T-helper 22 cell (primary cell): Measurements from ENCODE around the gene NCKIPSD.

Experiments
- DNase-seq: peaks from one replicate; pipeline ENCODE4 v3.0.0-alpha.2; 2020; ENCODE audit warnings: low read depth

Gene NCKIPSD

DNA sequence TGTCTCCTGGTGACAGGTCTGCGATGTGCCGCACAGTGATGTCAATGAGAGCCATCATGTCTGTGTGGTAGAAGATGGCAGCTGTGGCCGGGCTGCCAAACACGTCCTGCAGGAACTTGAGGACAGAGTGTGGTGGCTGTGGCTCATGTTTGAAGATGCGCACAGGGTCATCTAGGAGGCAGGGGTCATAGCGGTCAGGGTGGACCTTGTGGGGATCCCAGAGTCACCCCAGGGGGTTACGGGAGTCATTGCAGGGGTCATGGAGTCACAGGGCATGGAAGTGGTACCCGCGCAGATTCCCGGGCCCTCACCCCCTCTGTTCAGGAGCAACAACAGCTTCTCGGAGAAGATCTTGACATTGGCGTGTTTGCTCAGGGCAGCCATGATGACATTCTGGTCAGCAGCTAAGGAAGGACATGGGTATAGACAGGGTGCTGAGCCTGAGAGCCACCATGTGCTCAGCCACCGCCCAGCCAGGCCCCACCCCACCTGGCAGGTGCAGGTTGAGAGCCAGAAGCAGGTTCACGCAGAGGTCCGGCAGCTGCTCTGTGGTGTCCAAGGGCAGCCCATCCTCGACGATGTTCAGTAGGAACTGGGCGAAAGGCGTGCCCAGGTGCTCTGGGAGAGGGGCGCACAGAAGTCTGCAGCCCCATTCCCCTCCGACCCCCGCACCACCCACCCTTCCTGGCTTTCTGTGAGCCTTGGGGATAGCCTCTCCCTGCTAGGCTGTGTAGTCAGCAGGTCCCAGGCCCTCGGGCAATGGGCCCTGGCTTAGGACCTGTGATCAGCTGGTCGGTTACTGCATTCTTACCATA lies 6.9 kb downstream of the NCKIPSD start:
- DNase-seq, result no peak

DNA sequence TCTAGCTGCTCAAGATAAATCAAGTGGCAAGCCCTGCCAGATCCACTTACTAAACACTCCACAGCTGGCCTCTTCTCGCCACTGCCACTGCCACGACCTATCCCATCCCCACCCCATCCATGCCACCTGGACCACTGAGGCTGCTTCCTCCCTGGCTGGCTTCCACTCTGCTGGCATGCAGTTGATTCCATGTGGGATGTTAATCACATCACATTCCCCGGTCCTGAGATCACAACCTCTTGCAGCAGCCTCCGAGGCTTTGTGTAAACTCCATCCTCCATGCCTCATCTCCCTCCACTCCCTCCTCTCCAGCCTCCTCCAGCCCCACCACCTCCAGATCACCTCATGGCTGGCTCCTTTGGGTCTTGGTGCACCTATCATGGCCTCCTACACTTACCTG lies 7.7 kb downstream of the NCKIPSD start:
- DNase-seq, result no peak

DNA sequence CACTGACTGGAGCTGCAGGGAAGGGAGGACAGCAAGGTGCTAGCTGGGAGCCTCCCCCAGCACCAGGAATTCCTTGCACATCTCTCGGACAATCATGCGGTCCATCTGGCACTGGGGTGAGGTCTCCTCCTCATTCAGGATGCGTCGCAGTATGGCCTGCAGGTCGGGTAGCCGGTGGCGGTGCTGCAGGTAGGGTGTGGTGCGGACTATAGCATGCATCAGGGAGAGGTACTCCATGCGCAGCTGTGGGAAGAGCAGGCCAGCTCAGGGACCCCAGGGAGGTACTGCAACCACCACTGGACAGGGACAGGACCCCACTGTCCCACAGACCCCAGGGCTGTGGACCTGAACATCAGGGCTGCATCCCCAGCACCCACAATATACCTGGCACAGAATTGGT lies 11.2 kb downstream of the NCKIPSD start:
- DNase-seq, result no peak

DNA sequence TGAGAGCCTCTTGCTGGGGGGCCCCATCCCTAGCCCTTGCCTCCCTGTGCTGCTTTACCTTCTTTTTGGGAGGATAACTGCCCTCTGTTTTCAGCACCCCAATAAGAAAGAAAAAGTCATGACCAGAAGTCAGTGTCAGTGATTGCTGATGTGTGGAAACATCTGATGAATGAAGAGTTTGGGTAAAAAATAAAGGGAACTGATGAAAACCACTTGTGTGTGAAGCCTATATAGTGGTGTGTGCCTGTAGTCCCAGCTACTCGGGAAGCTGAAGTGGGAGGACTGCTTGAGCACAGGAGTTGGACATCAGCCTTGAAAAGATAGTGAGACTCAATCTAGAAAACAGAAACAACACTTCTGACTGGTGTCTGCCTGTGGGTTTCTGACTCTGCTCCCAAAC lies 13.2 kb downstream of the NCKIPSD start:
- no peak for DNase-seq

DNA sequence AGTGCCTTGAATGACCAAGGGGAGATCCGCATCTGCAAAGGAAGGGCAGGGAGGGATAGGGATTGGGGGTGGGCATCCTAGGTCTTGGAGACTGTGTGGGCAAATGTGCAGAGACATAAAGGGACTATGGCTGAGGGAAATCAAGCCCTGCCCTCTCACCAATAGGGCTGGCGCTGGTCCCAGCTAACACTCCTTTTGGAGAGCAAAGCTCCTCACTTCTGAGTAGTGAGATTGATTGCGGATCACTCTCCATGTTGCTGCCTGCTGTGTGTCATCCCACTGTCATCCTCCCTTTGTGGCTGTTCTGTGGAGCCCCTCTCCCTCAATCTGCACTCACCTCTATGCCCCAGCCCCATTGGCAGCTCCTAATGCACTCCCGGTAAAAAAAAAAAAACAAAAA lies 20.8 kb downstream of the NCKIPSD start:
- DNase-seq, result no peak

DNA sequence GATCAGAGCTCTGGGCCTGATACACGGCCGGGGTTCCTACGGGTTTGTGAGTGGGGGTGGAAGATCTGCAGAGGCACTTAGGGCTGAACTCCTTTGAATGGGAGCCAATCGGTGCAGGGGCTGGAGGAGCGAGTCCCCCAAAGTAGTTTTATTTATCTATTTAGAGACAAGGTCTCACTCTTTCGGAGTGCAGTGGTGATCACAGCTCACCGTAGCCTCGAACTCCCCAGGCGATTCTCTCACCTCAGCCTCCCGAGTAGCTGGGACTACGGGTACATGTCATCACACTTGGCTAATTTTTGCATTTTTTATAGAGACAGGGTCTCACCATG lies 21.4 kb downstream of the NCKIPSD start:
- DNase-seq, result no peak

DNA sequence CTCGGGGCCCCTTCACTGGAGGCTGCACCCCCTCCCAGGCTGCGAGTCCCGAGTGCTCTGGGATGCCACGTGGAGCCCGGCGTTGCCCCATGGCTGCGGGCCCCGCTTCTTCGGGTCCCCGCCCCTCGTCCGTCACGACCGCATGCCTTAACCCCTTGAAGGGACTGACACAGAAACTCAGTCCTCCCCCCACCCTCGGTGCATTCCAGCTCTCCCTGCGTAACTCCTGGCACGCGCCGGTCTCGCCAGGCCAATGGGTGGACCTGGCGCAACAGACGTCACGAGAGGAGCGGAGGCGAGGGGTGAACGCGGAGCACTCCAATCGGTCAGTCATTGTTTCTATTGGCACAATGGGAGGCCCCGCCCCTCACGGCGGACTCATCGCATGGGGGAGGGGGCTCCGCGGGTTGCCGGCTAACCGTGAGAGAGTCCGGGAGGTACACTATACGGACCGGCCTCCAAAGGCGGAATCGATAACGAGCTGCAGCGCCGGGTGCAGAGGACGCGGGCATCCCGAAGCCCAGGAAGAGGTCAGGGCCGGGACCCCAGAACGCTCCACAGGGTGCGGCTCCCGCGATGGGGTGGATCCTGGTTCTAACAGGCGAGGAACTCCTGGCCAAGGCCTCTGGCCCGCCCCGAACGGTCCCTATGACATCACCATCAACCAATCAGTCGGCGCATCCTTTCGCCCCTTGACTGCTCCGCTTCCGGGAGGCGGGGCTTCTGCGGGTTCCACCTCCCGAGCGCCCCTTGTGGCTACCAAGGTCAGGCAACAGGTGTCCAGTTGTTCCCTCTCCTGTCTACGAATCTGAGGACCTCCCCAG lies 22.0 kb downstream of the NCKIPSD start:
- peak; percentile 82 for DNase-seq

GRCh38 chr3:48662753-48663488 lies 22.8 kb downstream of the NCKIPSD start, which contains the start of gene CELSR3:
Gene CELSR3, minus strand, starts transcription at chr3:48662886. Its CDS starts 252 bp downstream, at chr3:48662634.
- peak; percentile 54 for DNase-seq

GRCh38 chr3:48662145-48662752 lies 23.5 kb downstream of the NCKIPSD start:
- DNase-seq, result no peak

DNA sequence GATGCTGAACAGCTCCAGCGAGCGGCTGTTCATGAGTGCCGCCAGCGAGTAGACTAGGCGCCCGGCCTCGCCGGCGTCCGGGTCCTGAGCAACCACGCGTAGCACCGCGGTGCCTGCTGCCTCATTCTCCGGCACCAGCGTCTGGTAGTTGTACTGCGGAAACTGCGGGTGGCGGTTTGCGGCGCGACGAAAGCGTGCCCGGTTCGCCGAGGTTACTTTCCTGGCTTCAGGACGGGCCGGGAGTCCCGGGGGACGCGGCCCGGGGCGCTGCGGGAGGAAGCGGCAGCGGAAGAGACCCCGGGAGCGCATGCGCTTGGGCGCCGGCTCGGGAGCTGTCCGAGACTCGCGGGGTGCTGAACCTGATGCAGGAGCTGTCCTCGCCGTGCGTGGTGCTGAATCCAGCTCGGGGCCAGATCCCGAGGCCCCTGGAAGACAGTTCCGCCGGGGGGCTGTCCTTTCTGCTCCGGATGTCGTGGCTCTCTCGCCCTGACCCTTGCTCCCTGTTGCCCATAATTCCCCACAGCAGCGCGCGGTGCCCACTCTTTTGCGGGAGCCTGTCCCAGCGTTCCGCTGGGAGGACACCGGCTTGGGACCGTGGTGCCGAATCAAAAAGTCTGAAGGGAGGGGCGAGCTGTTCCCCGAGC lies 24.1 kb downstream of the NCKIPSD start:
- DNase-seq, result peak; percentile 55

DNA sequence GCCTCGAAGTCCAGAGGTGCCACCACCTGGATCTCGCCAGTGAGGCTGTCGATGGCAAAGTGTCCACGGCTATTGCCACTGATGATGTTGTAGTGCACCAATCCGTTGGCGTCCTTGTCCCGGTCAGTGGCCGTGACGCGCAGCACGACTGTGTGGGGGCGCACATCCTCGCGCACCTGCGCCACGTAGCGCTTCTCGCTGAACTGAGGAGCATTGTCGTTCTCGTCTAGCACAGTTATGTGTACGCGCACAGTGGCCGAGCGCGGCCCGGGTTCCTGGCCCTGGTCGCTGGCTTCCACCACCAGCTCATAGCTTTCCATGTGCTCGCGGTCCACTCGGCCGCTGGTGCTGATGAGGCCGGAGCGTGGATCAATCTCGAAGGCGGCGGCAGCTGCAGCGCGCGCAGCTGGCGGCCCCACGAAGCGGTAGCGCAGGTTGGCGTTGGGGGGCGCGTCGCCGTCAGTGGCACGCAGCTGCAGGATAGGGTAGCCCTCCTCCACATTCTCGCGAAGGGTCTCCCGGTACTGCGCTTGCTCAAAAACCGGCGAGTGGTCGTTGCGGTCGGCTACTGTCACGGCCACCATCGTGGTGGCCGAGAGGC lies 24.8 kb downstream of the NCKIPSD start:
- DNase-seq, result no peak

GRCh38 chr3:48656841-48657281 lies 28.9 kb downstream of the NCKIPSD start:
- no peak for DNase-seq

DNA sequence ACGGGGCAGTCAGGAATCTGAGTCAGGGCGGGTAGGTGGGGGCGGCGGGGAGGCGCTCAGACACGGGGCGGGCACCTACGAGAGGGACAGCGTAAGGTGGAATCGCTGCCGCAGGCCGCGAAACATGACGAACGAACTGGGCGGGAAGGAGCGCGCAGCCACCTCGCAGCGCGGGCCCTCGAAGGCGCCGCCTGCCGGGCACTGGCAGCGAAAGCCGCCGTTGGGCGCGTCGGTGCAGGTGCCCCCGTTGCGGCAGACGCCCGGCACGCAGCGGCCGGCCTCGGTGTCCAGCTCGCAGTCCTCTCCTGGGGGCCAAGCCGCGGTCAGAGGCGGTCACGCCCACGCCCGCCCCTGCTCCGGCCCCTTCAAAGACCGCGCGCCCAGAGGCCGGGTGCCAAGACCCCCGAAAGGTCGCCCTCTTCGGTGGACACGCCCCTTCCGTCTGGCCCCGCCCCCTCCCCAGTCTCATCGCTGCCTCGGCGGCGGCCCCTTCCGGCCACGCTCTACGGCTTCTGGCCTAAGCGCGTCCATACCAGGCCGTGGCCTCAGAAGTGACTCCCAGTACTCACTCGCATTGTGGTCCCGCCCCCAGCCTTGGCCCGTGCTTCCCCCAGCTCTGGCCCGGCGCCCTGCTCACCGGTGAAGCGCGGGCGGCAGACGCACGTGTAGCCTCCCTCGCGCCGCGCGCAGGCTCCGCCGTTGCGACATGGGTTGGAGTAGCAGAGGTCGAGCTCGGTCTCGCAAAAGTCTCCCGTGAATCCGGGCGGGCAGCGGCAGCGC lies 29.5 kb downstream of the NCKIPSD start:
- DNase-seq, result peak; percentile 77

GRCh38 chr3:48655606-48656005 lies 30.1 kb downstream of the NCKIPSD start:
- no peak for DNase-seq

DNA sequence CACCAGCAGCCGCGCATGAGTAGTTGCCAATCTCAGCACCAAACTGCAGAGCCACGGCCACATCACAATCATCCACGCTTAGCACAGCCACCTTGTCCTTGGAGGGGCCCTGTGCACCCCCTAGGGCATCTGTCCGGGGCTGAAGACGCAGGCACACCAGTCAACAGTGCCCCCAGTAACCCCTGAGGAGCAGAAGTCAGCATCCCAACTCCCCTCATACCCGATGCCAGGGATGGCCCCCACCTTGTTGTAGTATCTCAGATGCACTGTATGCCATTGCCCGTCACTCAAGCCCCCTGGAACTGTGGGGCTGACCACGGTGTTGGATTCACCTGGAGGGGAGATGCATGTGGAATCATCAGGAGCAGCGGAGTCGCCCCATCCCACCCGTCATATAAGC lies 30.7 kb downstream of the NCKIPSD start:
- no peak for DNase-seq

GRCh38 chr3:48652923-48653715 lies 32.6 kb downstream of the NCKIPSD start:
- no peak for DNase-seq

GRCh38 chr3:48651771-48652170 lies 33.9 kb downstream of the NCKIPSD start:
- no peak for DNase-seq

DNA sequence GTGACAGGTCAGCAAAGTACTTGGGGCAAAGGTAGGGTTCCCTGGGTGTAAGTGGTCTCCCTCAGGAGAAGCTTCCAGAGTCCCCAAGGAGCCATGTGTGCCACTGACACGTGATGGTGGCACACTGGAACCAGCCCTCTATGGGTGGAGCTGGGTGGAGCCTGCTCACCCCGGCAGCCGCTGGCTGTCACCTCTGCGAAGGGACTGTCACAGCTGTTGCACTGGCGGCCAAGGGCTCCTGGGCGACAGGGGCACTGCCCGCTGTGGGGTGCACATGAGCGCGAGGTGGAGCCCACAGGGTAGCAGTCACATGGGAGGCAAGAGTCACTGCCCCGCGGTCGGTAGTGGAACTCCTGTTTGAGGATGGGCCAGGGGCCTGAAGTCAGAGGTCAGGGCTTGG lies 35.0 kb downstream of the NCKIPSD start:
- DNase-seq, result no peak

- DNase-seq, result no peak
These were observed 37.4 kb downstream of the NCKIPSD start for GRCh38 chr3:48648188-48648850.
